HG03442 (cell line): Measurements from ENCODE around the gene FCGR2B.
A peak's percentile ranks its signal among the peaks of the same experiment; 100 is the strongest.
"Not testable (repeated sequence)": the region's sequence is repeated elsewhere in the genome, so short reads cannot be mapped to it uniquely, and the experiment has no call there.

Experiments
- ATAC-seq: cut with Tn5 transposase; IDR thresholded peaks from one replicate; pipeline ENCODE4 v1.9.1; 2021; ENCODE audit warnings: mild to moderate bottlenecking, moderate library complexity; ENCODE audit not compliant: unreplicated experiment

FCGR2B gene

GRCh38 chr1:161662684-161663339 is at the start of gene FCGR2B:
FCGR2B (plus strand) TSS chr1:161663143; CDS start chr1:161663242, 99 bp downstream.
- peak; percentile 69 for ATAC-seq

GRCh38 chr1:161616417-161616816 is 46.5 kb upstream of the FCGR2B start:
- not testable (repeated sequence) for ATAC-seq

GRCh38 chr1:161618517-161618916 is 44.4 kb upstream of the FCGR2B start:
- not testable (repeated sequence) for ATAC-seq

GRCh38 chr1:161620399-161620798 is 42.5 kb upstream of the FCGR2B start:
- not testable (repeated sequence) for ATAC-seq

- peak; percentile 43 for ATAC-seq
Observed at GRCh38 chr1:161621181-161622000, 41.6 kb upstream of the FCGR2B start.

GRCh38 chr1:161622054-161622453 is 40.9 kb upstream of the FCGR2B start:
- ATAC-seq, result peak; percentile 29

- ATAC-seq, result peak; percentile 42
Observed at GRCh38 chr1:161623401-161624051, 39.4 kb upstream of the FCGR2B start.

- ATAC-seq, result not testable (repeated sequence)
Observed at GRCh38 chr1:161624605-161625004, 38.3 kb upstream of the FCGR2B start.

GRCh38 chr1:161626445-161627146 is 36.3 kb upstream of the FCGR2B start:
- not testable (repeated sequence) for ATAC-seq

- not testable (repeated sequence) for ATAC-seq
Observed at GRCh38 chr1:161630128-161630742, 32.7 kb upstream of the FCGR2B start.

GRCh38 chr1:161631076-161631475 is 31.9 kb upstream of the FCGR2B start, which contains the start of gene FCGR3B:
FCGR3B (minus strand) TSS chr1:161631176; CDS start chr1:161631094, 82 bp downstream.
- no peak for ATAC-seq

GRCh38 chr1:161634993-161635392 is 27.9 kb upstream of the FCGR2B start:
- not testable (repeated sequence) for ATAC-seq

GRCh38 chr1:161636189-161636782 is 26.7 kb upstream of the FCGR2B start:
- not testable (repeated sequence) for ATAC-seq

GRCh38 chr1:161636976-161637375 is 26.0 kb upstream of the FCGR2B start:
- not testable (repeated sequence) for ATAC-seq

- ATAC-seq, result not testable (repeated sequence)
Observed at GRCh38 chr1:161638251-161638993, 24.5 kb upstream of the FCGR2B start.

GRCh38 chr1:161639203-161639602 is 23.7 kb upstream of the FCGR2B start:
- not testable (repeated sequence) for ATAC-seq

- not testable (repeated sequence) for ATAC-seq
Observed at GRCh38 chr1:161642697-161643096, 20.2 kb upstream of the FCGR2B start.

- ATAC-seq, result not testable (repeated sequence)
Observed at GRCh38 chr1:161643481-161644208, 19.3 kb upstream of the FCGR2B start.
